Kidney epithelial cell (primary cell): ENCODE data around the gene NOL8. TPM values are rescaled to one million over a fixed set of nuclear protein-coding genes. Genes with fewer than 3 reads are reported as not detected.

Source experiments
- DNase-seq: peaks from one replicate; pipeline ENCODE4 v3.0.0-alpha.2; 2010; ENCODE audit warnings: low read depth
- H3K27me3 ChIP-seq: 2 replicates; pipeline ENCODE4 v1.6.0; 2011; ENCODE audit warnings: low read length; ENCODE audit not compliant: control insufficient read depth, insufficient read depth
- H3K36me3 ChIP-seq: 2 replicates; pipeline ENCODE4 v1.5.1; 2011; ENCODE audit warnings: low read length; ENCODE audit not compliant: control insufficient read depth, insufficient read depth
- H3K4me3 ChIP-seq: 2 replicates; pipeline ENCODE4 v1.5.1; 2011; ENCODE audit warnings: low read depth, mild to moderate bottlenecking, control low read depth, low read length
- total RNA-seq: library from RNA; depleted of rRNA; stranded (reverse); fragments of >200 nt; gene quantifications from 2 replicates; pipeline ENCODE4 v1.2.3, GENCODE V29; 2015
- TF ChIP-seq, protein P1 (sequence below): IDR thresholded peaks from 2 replicates; pipeline ENCODE4 v1.5.1; 2011; ENCODE audit warnings: mild to moderate bottlenecking, moderate library complexity, low read length, control low read depth, inconsistent platforms; ENCODE audit not compliant: insufficient read depth, poor library complexity, severe bottlenecking

NOL8 gene
- total RNA-seq, 1 donor from 2014 or later, result 29.2 TPM

DNA sequence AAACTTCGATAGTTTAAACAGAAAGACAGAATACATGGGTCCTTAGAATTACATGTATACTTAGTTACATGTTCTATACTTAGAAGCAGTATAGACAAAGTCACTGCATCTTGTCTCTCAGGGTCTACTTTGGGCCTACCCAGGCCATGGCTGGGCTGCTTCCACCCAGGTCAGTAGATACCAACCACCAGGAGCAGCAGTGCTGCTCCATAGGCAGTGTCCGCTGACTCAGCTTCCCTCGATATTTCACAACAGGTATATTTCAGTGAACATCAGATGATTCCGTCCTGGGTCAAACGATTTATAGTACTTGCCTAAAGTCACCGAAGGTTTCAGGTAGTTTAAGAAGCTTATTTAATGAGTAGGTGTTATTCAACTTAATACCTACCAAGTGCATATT lies 49.6 kb downstream of the NOL8 start:
- TF ChIP-seq, protein P1, sequence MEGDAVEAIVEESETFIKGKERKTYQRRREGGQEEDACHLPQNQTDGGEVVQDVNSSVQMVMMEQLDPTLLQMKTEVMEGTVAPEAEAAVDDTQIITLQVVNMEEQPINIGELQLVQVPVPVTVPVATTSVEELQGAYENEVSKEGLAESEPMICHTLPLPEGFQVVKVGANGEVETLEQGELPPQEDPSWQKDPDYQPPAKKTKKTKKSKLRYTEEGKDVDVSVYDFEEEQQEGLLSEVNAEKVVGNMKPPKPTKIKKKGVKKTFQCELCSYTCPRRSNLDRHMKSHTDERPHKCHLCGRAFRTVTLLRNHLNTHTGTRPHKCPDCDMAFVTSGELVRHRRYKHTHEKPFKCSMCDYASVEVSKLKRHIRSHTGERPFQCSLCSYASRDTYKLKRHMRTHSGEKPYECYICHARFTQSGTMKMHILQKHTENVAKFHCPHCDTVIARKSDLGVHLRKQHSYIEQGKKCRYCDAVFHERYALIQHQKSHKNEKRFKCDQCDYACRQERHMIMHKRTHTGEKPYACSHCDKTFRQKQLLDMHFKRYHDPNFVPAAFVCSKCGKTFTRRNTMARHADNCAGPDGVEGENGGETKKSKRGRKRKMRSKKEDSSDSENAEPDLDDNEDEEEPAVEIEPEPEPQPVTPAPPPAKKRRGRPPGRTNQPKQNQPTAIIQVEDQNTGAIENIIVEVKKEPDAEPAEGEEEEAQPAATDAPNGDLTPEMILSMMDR, result peak; percentile 9
- Histone ChIP-seq H3K4me3 (no peak overlapping the region), H3K27me3 (no peaks in the 10 kb centered on the region), H3K36me3 (peaks cover 2% of the 10 kb centered on the region)
- no peak for DNase-seq

DNA sequence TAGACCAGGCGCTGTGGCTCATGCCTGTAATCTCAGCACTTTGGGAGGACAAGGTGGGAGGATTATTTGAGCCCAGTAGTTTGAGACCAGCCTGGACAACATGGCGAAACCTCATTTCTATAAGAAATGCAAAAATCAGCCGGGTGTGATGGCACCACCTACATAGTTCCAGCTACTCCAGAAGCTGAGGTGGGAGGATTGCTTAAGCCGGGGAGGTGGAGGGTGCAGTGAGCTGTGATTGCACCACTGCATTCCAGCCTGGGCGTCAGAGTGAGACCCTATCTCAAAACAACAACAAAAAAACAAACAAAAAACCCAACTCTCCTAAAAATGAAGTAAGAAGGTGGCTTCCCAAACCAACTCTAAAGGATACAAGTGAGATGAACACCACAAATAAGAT lies 54.6 kb downstream of the NOL8 start:
- Histone ChIP-seq H3K4me3 (no peak overlapping the region), H3K36me3 (peaks cover 8% of the 10 kb centered on the region), H3K27me3 (no peaks in the 10 kb centered on the region)
- no peak for DNase-seq
- TF ChIP-seq, protein P1, result no peak

DNA sequence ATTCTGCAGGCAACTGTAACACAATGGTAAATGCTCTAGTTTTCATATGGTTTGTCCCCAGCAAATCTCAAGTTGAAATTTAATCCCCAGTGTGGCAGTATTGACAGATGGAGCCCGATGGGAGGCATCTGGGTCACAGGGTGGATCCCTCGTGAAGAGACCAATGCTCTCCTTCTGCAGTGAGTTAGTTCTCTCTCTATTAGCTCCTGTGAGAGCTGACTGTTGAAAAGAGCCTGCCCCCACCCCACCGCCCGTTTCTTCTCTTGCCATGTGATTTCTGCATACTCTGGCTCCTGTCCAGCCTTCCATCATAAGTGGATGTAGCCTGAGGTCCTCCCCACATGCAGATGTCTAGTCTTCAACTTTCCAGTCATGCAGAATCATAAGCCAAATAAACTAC lies 58.7 kb downstream of the NOL8 start:
- no peak for DNase-seq
- Histone ChIP-seq H3K27me3 (no peaks in the 10 kb centered on the region), H3K36me3 (peaks cover 8% of the 10 kb centered on the region), H3K4me3 (no peak overlapping the region)
- TF ChIP-seq, protein P1, result no peak

DNA sequence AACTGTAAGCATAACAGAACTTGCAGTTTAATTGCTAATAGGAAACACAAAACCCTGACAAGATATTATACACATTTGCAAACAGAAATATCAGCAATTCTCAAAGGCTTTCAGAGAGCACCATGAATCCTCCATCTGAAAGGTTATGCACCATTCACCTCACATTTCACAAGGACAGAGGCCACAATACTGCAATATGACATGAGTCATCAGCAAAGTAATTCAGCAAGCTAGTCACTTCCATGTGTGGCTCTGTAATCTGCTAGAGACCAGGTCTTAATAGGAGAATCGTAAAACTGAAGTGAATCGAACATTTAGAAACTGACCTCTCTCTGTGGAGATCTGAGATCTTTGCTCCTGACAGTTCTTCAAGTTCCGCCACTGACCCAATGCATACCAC lies 60.0 kb downstream of the NOL8 start:
- no peak for DNase-seq
- Histone ChIP-seq H3K4me3 (no peak overlapping the region), H3K27me3 (no peaks in the 10 kb centered on the region), H3K36me3 (peaks cover 8% of the 10 kb centered on the region)
- TF ChIP-seq, protein P1, result no peak

DNA sequence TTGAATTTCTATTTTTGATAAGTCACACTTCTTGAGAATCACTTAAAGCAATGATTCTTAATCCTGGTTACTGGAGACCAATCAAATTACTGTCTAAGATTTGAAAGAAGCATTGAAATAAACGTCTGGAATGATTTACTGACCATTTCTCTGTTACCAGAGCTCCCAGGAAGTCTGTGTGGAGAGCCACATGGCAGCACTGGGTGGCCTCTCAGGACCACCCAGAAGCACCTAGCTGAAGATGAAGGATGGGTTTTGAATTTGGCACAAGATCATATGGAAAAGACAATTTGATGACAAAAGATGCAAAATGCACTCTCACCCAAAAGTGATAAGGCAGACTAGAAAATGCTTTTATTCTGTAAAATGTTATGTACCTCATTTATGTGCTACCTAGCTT lies 62.0 kb downstream of the NOL8 start:
- peaks cover 8% of the 10 kb centered on the region for H3K36me3 ChIP-seq
- DNase-seq, result no peak

DNA sequence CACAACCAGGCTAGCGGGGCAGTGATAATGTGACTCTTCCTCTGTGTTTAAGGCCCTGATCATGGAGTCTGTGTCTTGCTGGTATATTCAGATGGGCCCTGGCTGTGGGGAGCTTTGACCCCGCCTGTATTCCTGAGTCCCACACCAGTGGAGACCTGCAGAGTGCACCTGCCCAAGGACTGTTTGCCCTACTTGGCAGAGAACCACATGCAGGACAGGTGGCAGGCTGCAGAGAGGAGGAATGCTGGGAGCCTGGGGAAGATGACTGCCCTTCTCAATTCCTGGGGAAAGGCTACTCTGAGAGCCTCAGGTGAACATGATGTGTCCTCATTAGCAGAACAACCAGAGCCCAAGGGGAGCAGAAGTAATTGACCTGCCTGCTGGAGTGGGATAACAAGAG lies 67.8 kb downstream of the NOL8 start:
- Histone ChIP-seq H3K4me3 (no peak overlapping the region), H3K36me3 (peaks cover 5% of the 10 kb centered on the region), H3K27me3 (no peaks in the 10 kb centered on the region)
- no peak for DNase-seq
- TF ChIP-seq, protein P1, result no peak

More for the DNA sequence above, 62.0 kb downstream of the NOL8 start:
- H3K27me3 ChIP-seq, result no peaks in the 10 kb centered on the region
- no peak overlapping the region for H3K4me3 ChIP-seq
- TF ChIP-seq, protein P1, result no peak
